A673 (cell line): Measurements from ENCODE around the gene DZIP1.

Source experiments
- EZH2 ChIP-seq: fragments of 200-600 bp; sonication (generic); IDR thresholded peaks from 2 replicates; pipeline ENCODE4 v1.6.1; 2017; ENCODE audit warnings: borderline replicate concordance, low read depth, mild to moderate bottlenecking, mixed read lengths, antibody characterized with exemption, low read length; ENCODE audit not compliant: poor library complexity, severe bottlenecking
- TF ChIP-seq, protein P1 (sequence below): fragments of 300-800, 200-600 bp; sonication (generic); conservative IDR thresholded peaks from 2 replicates; pipeline ENCODE4 v1.5.1; 2017; ENCODE audit warnings: low read depth, mild to moderate bottlenecking, antibody characterized with exemption, low read length, moderate library complexity, mixed read lengths

DNA sequence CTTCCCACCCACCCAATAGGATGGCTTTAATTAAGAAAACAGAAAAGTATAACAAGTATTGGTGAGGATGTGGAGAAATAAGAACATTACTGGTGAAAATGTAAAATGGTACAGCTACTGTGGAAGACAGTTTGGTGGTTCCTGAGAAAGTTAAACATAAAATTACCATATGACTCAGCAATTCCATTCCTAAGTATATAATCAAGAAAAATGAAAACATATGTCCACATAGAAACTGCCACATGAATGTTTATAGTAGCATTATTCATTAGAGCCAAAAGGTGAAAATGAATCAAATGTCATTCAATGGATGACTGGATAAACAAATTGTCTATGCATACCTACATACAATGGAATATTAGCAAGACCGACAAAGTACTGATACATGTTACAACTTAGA is 16.9 kb downstream of the DZIP1 start:
- TF ChIP-seq, protein P1, sequence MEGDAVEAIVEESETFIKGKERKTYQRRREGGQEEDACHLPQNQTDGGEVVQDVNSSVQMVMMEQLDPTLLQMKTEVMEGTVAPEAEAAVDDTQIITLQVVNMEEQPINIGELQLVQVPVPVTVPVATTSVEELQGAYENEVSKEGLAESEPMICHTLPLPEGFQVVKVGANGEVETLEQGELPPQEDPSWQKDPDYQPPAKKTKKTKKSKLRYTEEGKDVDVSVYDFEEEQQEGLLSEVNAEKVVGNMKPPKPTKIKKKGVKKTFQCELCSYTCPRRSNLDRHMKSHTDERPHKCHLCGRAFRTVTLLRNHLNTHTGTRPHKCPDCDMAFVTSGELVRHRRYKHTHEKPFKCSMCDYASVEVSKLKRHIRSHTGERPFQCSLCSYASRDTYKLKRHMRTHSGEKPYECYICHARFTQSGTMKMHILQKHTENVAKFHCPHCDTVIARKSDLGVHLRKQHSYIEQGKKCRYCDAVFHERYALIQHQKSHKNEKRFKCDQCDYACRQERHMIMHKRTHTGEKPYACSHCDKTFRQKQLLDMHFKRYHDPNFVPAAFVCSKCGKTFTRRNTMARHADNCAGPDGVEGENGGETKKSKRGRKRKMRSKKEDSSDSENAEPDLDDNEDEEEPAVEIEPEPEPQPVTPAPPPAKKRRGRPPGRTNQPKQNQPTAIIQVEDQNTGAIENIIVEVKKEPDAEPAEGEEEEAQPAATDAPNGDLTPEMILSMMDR, result no peak
- TF ChIP-seq EZH2, result no peak
